Suppressor macrophage treated with lipopolysaccharide for 1 hour (primary cell): ENCODE data around the gene SULT4A1.

Experiments used
- DNase-seq, 3 donors: peaks; one replicate each; pipeline ENCODE4 v3.0.0-alpha.2; 2020 to 2022

The SULT4A1 gene

DNA sequence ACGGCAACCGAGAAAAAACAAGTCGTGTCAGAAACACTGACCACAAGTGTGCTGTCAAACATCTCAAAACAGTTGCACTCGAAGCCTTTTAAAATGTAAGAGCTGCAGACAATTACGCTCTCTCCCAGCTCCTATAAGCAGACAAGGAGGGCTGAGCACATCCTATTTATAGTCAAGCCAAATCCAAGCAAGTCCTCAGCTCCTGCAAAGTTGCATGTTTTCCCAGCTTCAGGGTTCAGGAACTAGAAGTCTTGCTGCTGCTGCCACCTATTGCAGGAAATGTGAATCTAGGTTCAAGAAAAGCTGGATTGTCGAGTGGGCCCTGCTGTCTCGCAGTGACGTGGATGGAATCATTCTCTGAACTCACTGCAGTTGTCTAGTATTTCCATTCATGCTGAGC, 65.7 kb downstream of the SULT4A1 start:
- DNase-seq = peak in 1 of 3 donors; percentile 6

- no peak for DNase-seq
These were observed 67.0 kb downstream of the SULT4A1 start for GRCh38 chr22:43795320-43795719.

GRCh38 chr22:43792905-43793304, 69.4 kb downstream of the SULT4A1 start:
- no peak for DNase-seq

DNA sequence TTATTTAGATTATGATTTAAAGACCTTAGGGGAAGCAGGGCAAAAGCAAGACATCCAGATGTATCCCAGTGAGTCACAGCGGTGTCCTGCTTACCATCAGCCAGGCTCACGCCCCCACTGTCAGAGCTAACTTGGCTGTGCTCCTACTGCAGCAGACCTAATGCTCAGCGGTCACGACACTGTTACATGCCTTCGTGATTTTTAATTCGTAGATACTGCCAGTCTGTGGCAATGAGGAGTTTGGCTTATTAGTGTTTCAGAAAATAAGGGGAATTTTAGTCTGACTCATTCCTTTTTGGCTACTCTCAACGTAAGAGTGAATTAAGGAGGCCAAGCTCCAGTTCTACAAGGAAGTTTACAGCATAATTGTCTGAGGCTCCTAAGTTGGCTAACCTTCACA, 72.9 kb downstream of the SULT4A1 start:
- DNase-seq = peak in 1 of 3 donors; percentile 17

DNA sequence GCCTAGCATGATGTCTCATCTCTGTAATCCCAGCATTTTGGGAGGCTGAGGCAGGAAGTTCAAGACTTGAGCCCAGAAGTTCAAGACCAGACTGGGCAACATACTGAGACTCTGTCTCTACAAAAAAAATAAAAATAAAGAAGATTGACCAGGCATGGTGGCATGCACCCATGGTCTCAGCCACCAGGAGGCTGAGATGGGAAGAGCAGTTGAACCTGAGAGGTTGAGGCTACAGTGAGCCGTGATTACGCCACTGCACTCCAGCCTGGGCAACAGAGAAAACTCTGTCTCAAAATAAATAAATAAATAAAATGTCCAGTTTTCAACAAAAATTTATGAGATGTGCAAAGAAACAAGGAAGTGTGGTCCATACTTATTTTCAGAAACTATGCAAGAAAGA, 78.5 kb downstream of the SULT4A1 start:
- DNase-seq = no peak

DNA sequence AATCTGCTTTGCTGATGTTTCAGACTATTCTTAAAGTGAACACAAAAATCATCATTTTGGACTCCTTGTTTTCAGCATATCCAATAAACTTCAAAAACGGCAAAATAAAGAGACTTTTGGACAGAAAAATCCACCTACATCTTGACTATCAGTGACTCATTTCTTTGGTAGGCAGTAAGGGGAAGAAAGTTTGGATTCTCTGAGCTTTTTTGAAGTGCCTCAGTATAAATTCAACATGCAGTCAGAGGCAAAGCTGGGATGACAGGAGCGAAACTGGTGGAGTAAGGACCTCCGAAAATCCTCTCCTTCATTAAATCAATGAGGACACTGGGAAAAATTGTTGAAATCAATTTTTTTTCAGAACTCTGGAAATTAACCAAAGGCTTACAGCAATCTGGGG, 79.9 kb downstream of the SULT4A1 start:
- no peak for DNase-seq

GRCh38 chr22:43777286-43777685, 85.0 kb downstream of the SULT4A1 start:
- peak; percentile 39 to 52 (median 48) for DNase-seq

GRCh38 chr22:43776081-43776670, 86.1 kb downstream of the SULT4A1 start:
- no peak for DNase-seq
